Activated CD8-positive, alpha-beta T cell treated with anti-CD3 and anti-CD28 coated beads for 36 hours (primary cell): ENCODE measurements around the gene CLEC2D. TPM values are rescaled to one million over a fixed set of nuclear protein-coding genes. Genes with fewer than 3 reads are reported as not detected.

ENCODE experiments used
- ATAC-seq: fragments of 200-7000 bp; cut with Tn5 transposase; one replicate; pipeline ENCODE4 v1.10.0; 2021; ENCODE audit warnings: mild to moderate bottlenecking, moderate library complexity
- CTCF ChIA-PET: fragments of 350-600 bp; sonication (Branson Sonifier 250); formaldehyde crosslinking; loops from one replicate; lab custom pipeline; 2021; ENCODE audit warnings: antibody characterized with exemption; lab: Charles Lee
- POLR2A ChIA-PET: fragments of 350-600 bp; sonication (Branson Sonifier 250); formaldehyde crosslinking; loops from one replicate; lab custom pipeline; 2021; ENCODE audit warnings: antibody characterized with exemption; lab: Charles Lee
- DNase-seq: peaks from one replicate; pipeline ENCODE4 v3.0.0-alpha.2; 2020
- H3K27ac Mint-ChIP-seq: one replicate; pipeline ENCODE4 v1.8.0; 2021; ENCODE audit warnings: mild to moderate bottlenecking, mixed read lengths
- H3K27me3 Mint-ChIP-seq: one replicate; pipeline ENCODE4 v1.8.0; 2021; ENCODE audit warnings: mixed read lengths
- H3K36me3 Mint-ChIP-seq: one replicate; pipeline ENCODE4 v1.8.0; 2021; ENCODE audit warnings: low read depth, mixed read lengths
- H3K4me1 Mint-ChIP-seq: one replicate; pipeline ENCODE4 v1.8.0; 2021; ENCODE audit warnings: low read depth, mixed read lengths
- H3K4me3 Mint-ChIP-seq: one replicate; pipeline ENCODE4 v1.8.0; 2021; ENCODE audit warnings: mild to moderate bottlenecking, moderate library complexity, mixed read lengths
- H3K9me3 Mint-ChIP-seq: one replicate; pipeline ENCODE4 v1.8.0; 2021; ENCODE audit warnings: mixed read lengths
- CTCF ChIP-seq: fragments of 200-600 bp; IDR thresholded peaks from one replicate; pipeline ENCODE4 v1.8.0; 2022; ENCODE audit warnings: antibody characterized with exemption, mild to moderate bottlenecking
- intact Hi-C: fragments of 100-400 bp; cut with micrococcal nuclease; formaldehyde crosslinking; loops from one replicate; pipeline ENCODE4 v1.10.0; 2022
- total RNA-seq, 2 experiments: library from RNA; stranded (reverse); gene quantifications; one replicate each; pipeline ENCODE4 v1.2.3, GENCODE V29; 2021

CLEC2D gene
- total RNA-seq: 100 to 1,000 TPM; 240 to 259 TPM

GRCh38 chr12:9669534-9669933 is at the start of gene CLEC2D:
CLEC2D (plus strand) TSS chr12:9669713; CDS start chr12:9669735, 22 bp downstream.
- Mint-ChIP-seq H3K9me3 (peaks cover 2% of the 10 kb centered on the region), H3K4me1 (peaks cover 39% of the 10 kb centered on the region), H3K27me3 (no peaks in the 10 kb centered on the region), H3K4me3 (peak within 1 kb of the TSS; percentile 94), H3K36me3 (peaks cover 87% of the 10 kb centered on the region), H3K27ac (peak within 1 kb of the TSS; percentile 99)
- DNase-seq (peak; percentile 67), ATAC-seq (peak; percentile 43)
- no peak for TF ChIP-seq CTCF
- intact Hi-C loops: loop anchor here (5.0 kb wide), 1 partner anchor 883 kb away; no protein-coding TSS in a partner anchor
- ChIA-PET CTCF (interaction anchor here (0.7 to 2.6 kb wide), 11 partner anchors 20 to 128 kb away, joined by 3 to 13 read pairs (median 4); partner anchors contain the start of gene CD69), POLR2A (interaction anchor here (0.6 to 26.1 kb wide), 28 partner anchors 12 to 889 kb away, joined by 3 to 752 read pairs (median 8); partner anchors contain the start of genes CD69 and CLEC2B)

- intact Hi-C loops: loop anchor here (10.0 kb wide), 1 partner anchor 290 kb away; no protein-coding TSS in a partner anchor
- H3K36me3 Mint-ChIP-seq: peaks cover 17% of the 10 kb centered on the region
- no peak overlapping the region for H3K4me3 Mint-ChIP-seq
- ATAC-seq (no peak), DNase-seq (no peak)
- ChIA-PET CTCF (interaction anchor here (2.9 kb wide), 1 partner anchor 10 kb away, joined by 17 read pairs; no protein-coding TSS in a partner anchor), POLR2A (no interaction called here)
- H3K9me3 Mint-ChIP-seq: peaks cover 22% of the 10 kb centered on the region
- TF ChIP-seq CTCF: no peak
- peaks cover 14% of the 10 kb centered on the region for H3K4me1 Mint-ChIP-seq
- H3K27ac Mint-ChIP-seq: no peak overlapping the region
- no peaks in the 10 kb centered on the region for H3K27me3 Mint-ChIP-seq
These were observed 44.5 kb upstream of the CLEC2D start for GRCh38 chr12:9625019-9625418.

DNA sequence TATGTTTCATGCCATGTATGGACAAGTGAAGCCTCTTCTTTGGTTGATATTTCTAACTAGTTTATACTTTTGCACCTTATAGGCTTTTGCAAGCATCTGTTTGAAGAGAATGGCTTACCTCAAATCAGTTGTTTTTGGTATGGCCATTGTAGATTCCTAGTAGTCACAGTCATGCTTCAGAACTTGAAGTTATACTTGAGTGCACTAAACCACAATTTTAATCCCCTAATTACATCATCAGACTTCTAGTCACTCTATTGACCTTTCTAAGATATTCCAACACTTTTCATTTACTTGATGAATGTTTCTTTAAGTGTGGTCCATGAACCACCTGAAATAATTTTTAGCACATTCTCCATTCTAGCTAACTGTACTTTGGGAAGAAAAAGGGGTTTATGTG is 43.2 kb upstream of the CLEC2D start:
- Mint-ChIP-seq H3K9me3 (peaks cover 22% of the 10 kb centered on the region), H3K27me3 (no peaks in the 10 kb centered on the region), H3K27ac (no peak overlapping the region), H3K4me3 (no peak overlapping the region), H3K4me1 (peaks cover 17% of the 10 kb centered on the region), H3K36me3 (peaks cover 17% of the 10 kb centered on the region)
- DNase-seq (no peak), ATAC-seq (no peak)
- no peak for TF ChIP-seq CTCF
- ChIA-PET CTCF (interaction anchor here (1.1 to 2.9 kb wide), 3 partner anchors 8 to 295 kb away, joined by 3 to 17 read pairs (median 3); no protein-coding TSS in a partner anchor), POLR2A (no interaction called here)
- intact Hi-C loops: loop anchor here (10.0 kb wide), 1 partner anchor 291 kb away; no protein-coding TSS in a partner anchor

- intact Hi-C loops: loop anchor here (10.0 kb wide), 1 partner anchor 292 kb away; no protein-coding TSS in a partner anchor
- no peak for DNase-seq
- H3K4me3 Mint-ChIP-seq: no peak overlapping the region
- ChIA-PET POLR2A (no interaction called here), CTCF (interaction anchor here (1.1 to 1.5 kb wide), 2 partner anchors 82 to 295 kb away, joined by 3 read pairs; no protein-coding TSS in a partner anchor)
- peaks cover 22% of the 10 kb centered on the region for H3K9me3 Mint-ChIP-seq
- no peak for TF ChIP-seq CTCF
- H3K36me3 Mint-ChIP-seq: peaks cover 16% of the 10 kb centered on the region
- H3K4me1 Mint-ChIP-seq: peaks cover 17% of the 10 kb centered on the region
- H3K27me3 Mint-ChIP-seq: no peaks in the 10 kb centered on the region
- peak; percentile 42 for ATAC-seq
- no peak overlapping the region for H3K27ac Mint-ChIP-seq
These were observed 42.7 kb upstream of the CLEC2D start for GRCh38 chr12:9626821-9627220.

DNA sequence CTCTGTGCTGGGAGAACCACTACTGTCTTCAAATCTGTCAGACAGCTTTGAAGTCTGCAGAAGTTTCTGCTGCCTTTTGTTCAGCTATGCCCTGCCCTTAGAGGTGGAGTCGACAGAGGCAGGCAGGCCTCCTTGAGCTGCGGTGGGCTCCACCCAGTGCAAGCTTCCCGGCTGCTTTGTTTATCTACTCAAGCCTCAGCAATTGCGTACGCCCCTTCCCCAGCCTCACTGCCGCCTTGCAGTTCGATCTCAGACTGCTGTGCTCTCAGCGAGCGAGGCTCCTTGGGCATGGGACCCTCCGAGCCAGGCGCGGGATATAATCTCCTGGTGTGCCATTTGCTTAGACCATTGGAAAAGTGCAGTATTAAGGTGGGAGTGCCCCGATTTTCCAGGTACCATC is 36.7 kb upstream of the CLEC2D start:
- CTCF ChIA-PET: interaction anchor here (0.8 to 4.3 kb wide), 14 partner anchors 8 to 302 kb away, joined by 3 to 63 read pairs (median 8); no protein-coding TSS in a partner anchor
- POLR2A ChIA-PET: interaction anchor here (1.6 kb wide), 1 partner anchor 34 kb away, joined by 3 read pairs; no protein-coding TSS in a partner anchor
- H3K27ac Mint-ChIP-seq: no peak overlapping the region
- TF ChIP-seq CTCF: no peak
- H3K4me1 Mint-ChIP-seq: peaks cover 44% of the 10 kb centered on the region
- DNase-seq (no peak), ATAC-seq (no peak)
- H3K36me3 Mint-ChIP-seq: peaks cover 19% of the 10 kb centered on the region
- no peak overlapping the region for H3K4me3 Mint-ChIP-seq
- H3K9me3 Mint-ChIP-seq: peaks cover 20% of the 10 kb centered on the region
- no peaks in the 10 kb centered on the region for H3K27me3 Mint-ChIP-seq
- intact Hi-C loops: no loop called here
